Lower leg skin (tissue), 4 donors: ENCODE results near the gene SPSB4. TPM values are rescaled to one million over a fixed set of nuclear protein-coding genes. Genes with fewer than 3 reads are reported as not detected.

Source experiments
- DNase-seq, 2 donors: peaks; one replicate each; pipeline ENCODE4 v3.0.0-alpha.2; 2019; ENCODE audit warnings: low spot score in 2 of 2
- H3K4me3 ChIP-seq: fragments of 200-600 bp; sonication (generic); 2 replicates; pipeline ENCODE4 v1.5.1; 2017; ENCODE audit warnings: mild to moderate bottlenecking, low read depth; ENCODE audit not compliant: poor library complexity, severe bottlenecking
- POLR2A ChIP-seq, 2 donors: fragments of 450-650 bp; IDR thresholded peaks; one replicate each; pipeline ENCODE4 v1.6.1; 2016 to 2017; ENCODE audit warnings: antibody characterized with exemption in 2 of 2, mild to moderate bottlenecking in 1 of 2, moderate library complexity in 1 of 2
- WGBS, 2 donors: methylation state at CpG; one replicate each; pipeline ENCODE4 v1.1.5; 2018; 5-methylcytosine and 5-hydroxymethylcytosine counted together
- intact Hi-C: fragments of 100-400 bp; cut with DNase I; formaldehyde crosslinking; loops from one replicate; pipeline ENCODE4 v1.15.0; 2023; ENCODE audit warnings: low total_unique reads
- total RNA-seq, 4 donors: library from RNA; depleted of rRNA; stranded (reverse); fragments of >200 nt; gene quantifications; one replicate each; pipeline ENCODE4 v1.1.0, GENCODE V29; 2016
- TF ChIP-seq, protein P1 (sequence below), 3 donors: fragments of 450-650 bp; IDR thresholded peaks; one replicate each; pipeline ENCODE4 v1.5.1; 2016; ENCODE audit warnings: antibody characterized with exemption in 3 of 3, mild to moderate bottlenecking in 3 of 3, moderate library complexity in 2 of 3

SPSB4 gene
- total RNA-seq, 4 donors from 2014 or later, result 0.10 TPM; not detected in 3

DNA sequence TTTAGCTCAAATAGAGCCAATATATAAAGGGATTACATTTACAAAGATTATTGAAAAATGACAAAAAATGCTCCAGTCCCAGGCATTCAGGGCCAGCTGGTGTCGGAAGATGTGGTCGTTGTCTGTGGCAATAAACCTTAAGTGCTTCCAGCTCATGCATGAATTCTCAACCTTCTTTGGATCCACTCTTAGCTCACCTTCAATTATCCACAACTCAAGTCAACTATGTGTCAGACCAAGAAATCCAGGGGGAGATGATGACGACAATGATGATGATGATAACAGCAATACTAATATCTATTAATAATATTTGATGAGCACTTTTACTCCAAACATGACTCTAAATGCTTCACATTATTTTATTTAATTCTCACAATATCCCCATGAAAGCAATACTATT lies 126.9 kb downstream of the SPSB4 start:
- intact Hi-C loops, result no loop called here
- TF ChIP-seq POLR2A (IDR thresholded peaks at IDR 0.05), result no peak
- TF ChIP-seq, protein P1, sequence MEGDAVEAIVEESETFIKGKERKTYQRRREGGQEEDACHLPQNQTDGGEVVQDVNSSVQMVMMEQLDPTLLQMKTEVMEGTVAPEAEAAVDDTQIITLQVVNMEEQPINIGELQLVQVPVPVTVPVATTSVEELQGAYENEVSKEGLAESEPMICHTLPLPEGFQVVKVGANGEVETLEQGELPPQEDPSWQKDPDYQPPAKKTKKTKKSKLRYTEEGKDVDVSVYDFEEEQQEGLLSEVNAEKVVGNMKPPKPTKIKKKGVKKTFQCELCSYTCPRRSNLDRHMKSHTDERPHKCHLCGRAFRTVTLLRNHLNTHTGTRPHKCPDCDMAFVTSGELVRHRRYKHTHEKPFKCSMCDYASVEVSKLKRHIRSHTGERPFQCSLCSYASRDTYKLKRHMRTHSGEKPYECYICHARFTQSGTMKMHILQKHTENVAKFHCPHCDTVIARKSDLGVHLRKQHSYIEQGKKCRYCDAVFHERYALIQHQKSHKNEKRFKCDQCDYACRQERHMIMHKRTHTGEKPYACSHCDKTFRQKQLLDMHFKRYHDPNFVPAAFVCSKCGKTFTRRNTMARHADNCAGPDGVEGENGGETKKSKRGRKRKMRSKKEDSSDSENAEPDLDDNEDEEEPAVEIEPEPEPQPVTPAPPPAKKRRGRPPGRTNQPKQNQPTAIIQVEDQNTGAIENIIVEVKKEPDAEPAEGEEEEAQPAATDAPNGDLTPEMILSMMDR (IDR thresholded peaks at IDR 0.05), result no peak
- no peak for DNase-seq
- WGBS, 2 donors, result 75 to 79% methylated on average over 3 of the region's 3 CpGs
- no peak overlapping the region for H3K4me3 ChIP-seq

DNA sequence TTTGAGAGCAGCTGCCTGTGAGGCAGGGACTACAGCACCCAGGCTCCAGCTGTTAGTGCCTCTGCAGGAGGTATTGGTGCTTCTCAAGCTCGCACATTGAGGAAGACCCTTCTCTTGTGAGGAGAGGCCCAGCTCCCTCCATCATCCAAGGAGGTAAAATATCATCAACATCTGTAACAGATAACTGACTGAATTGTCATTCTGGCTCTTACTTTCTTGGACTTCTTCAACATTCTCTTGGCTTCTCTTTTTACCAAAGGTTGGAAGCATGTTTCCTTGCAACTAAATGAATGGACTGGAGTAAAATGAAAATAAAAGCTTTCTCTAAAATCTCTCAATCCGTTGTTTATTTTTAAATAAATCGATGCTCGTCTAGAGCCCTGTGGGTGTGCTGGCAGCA lies 127.4 kb downstream of the SPSB4 start:
- TF ChIP-seq POLR2A (IDR thresholded peaks at IDR 0.05), result no peak
- TF ChIP-seq, protein P1 (IDR thresholded peaks at IDR 0.05), result no peak
- 42 to 46% methylated on average over 4 of the region's 4 CpGs for WGBS, 2 donors
- intact Hi-C loops, result no loop called here
- H3K4me3 ChIP-seq, result no peak overlapping the region
- DNase-seq, result no peak

DNA sequence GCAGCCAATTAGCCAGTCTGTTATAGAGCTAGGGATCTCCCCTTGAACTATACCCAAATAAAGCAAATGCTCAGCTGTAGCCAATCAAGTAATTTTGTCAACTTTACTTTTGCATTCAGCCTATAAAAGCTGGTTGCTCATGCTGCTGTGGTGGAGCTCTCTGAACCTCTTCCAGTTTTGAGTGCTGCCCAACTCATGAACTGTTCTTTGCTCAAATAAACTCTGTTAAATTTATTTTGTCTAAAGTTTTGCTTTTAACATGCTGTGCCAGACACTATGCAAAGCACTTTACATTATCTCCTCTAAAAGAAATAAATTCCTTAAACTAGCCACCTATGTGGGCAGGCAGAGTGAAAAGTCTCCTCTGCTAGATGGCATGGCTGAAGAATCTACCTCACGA lies 128.8 kb downstream of the SPSB4 start:
- no peak for DNase-seq
- 87 to 96% methylated on average over 1 of the region's 1 CpG for WGBS, 2 donors
- TF ChIP-seq POLR2A (IDR thresholded peaks at IDR 0.05), result no peak
- TF ChIP-seq, protein P1 (IDR thresholded peaks at IDR 0.05), result no peak
- intact Hi-C loops, result loop anchor here (10.0 kb wide), 1 partner anchor 265 kb away; no protein-coding TSS in a partner anchor
- H3K4me3 ChIP-seq, result no peak overlapping the region

DNA sequence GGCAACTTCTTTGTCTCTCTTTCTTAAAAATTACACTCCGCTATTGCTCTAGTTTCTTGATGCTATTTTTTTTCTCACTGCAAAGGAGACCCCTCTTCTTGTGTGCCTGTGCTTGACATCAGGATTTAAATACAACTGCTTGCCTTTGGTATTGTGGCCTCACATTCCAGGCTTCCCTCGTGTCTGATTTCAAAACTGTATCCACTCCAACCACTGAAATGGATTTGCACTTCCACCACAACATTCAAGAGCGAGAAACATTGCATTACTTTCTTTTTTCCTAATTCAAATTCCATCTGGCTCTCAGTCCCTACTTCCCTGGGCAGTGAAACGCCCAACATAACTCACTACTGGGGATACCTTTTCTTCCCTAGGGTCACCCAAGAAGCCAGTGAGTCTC lies 130.0 kb downstream of the SPSB4 start:
- 78 to 89% methylated on average over 4 of the region's 4 CpGs for WGBS, 2 donors
- TF ChIP-seq, protein P1 (IDR thresholded peaks at IDR 0.05), result no peak
- no peak for TF ChIP-seq POLR2A (IDR thresholded peaks at IDR 0.05)
- no peak for DNase-seq
- intact Hi-C loops, result loop anchor here (10.0 kb wide), 1 partner anchor 266 kb away; no protein-coding TSS in a partner anchor
- no peak overlapping the region for H3K4me3 ChIP-seq

DNA sequence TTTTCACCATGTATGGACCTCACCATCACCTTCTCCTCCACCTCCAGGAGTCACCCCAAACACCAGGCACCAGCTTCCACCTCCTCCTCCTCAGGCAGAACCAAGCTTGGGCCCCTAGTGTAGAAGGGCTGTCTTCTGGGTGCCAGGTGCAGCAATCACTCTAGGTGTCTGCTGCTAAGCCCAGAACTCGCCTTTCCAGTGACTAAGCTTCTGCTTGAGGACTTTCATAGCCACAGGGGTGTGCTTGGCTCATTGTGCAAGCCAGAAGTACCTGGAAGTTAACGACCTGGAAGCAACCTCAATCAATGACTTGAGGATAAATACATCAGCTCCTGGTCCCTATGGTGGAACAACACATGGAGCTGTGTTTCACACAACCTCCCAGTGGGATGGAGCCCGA lies 130.7 kb downstream of the SPSB4 start:
- TF ChIP-seq, protein P1 (IDR thresholded peaks at IDR 0.05), result no peak
- no peak for TF ChIP-seq POLR2A (IDR thresholded peaks at IDR 0.05)
- no peak for DNase-seq
- H3K4me3 ChIP-seq, result no peak overlapping the region
- intact Hi-C loops, result loop anchor here (10.0 kb wide), 1 partner anchor 267 kb away; no protein-coding TSS in a partner anchor
- 73 to 78% methylated on average over 3 of the region's 3 CpGs for WGBS, 2 donors

DNA sequence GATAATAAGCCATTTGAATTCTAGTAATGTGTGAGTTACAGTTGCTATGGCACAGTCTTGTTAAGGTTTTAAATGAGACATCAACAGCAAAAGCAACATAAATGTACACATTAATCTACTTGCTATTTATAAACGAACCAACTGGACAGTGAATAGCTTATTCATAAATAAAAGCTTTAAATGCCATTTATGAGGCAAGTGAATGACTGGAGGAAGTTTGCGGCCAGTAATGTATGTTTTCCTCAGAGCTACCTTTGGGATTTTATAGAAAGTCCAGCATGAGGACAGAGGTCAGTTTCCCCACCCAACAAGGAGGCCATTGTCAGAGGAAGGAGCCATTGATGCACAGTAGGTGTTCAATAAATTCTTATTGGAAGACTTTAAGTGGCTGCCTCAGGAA lies 132.5 kb downstream of the SPSB4 start:
- no peak for DNase-seq
- 32 to 37% methylated on average over 2 of the region's 2 CpGs for WGBS, 2 donors
- TF ChIP-seq, protein P1 (IDR thresholded peaks at IDR 0.05), result no peak
- no peak for TF ChIP-seq POLR2A (IDR thresholded peaks at IDR 0.05)
- no peak overlapping the region for H3K4me3 ChIP-seq
- intact Hi-C loops, result loop anchor here (10.0 kb wide), 1 partner anchor 269 kb away; no protein-coding TSS in a partner anchor
